ENCODE data around the gene HBS1L.

HBS1L gene

GRCh38 chr6:134948142-134948541 lies 106.5 kb downstream of the HBS1L start:
- DNase-seq = no peak

GRCh38 chr6:134945045-134945444 lies 109.6 kb downstream of the HBS1L start:
- no peak for DNase-seq

- no peak for DNase-seq
These were observed 111.0 kb downstream of the HBS1L start for GRCh38 chr6:134943522-134944111.

GRCh38 chr6:134938896-134939295 lies 115.7 kb downstream of the HBS1L start:
- peak; percentile 80 for DNase-seq

GRCh38 chr6:134937426-134937825 lies 117.2 kb downstream of the HBS1L start:
- DNase-seq = no peak

- no peak for DNase-seq
These were observed 117.7 kb downstream of the HBS1L start for GRCh38 chr6:134936931-134937330.

GRCh38 chr6:134936476-134936875 lies 118.1 kb downstream of the HBS1L start:
- DNase-seq = no peak

GRCh38 chr6:134934793-134935485 lies 119.7 kb downstream of the HBS1L start:
- no peak for DNase-seq

GRCh38 chr6:134932535-134933470 lies 121.8 kb downstream of the HBS1L start:
- no peak for DNase-seq

GRCh38 chr6:134932098-134932497 lies 122.5 kb downstream of the HBS1L start:
- no peak for DNase-seq

GRCh38 chr6:134930463-134930862 lies 124.2 kb downstream of the HBS1L start:
- no peak for DNase-seq

- DNase-seq = no peak
These were observed 126.3 kb downstream of the HBS1L start for GRCh38 chr6:134928151-134928900.

GRCh38 chr6:134925800-134926199 lies 128.8 kb downstream of the HBS1L start:
- no peak for DNase-seq

GRCh38 chr6:134921721-134922261 lies 132.8 kb downstream of the HBS1L start:
- DNase-seq = no peak

GRCh38 chr6:134921276-134921675 lies 133.3 kb downstream of the HBS1L start:
- no peak for DNase-seq

GRCh38 chr6:134920422-134920821 lies 134.2 kb downstream of the HBS1L start:
- DNase-seq = no peak

GRCh38 chr6:134918418-134918961 lies 136.1 kb downstream of the HBS1L start:
- no peak for DNase-seq

GRCh38 chr6:134911547-134911946 lies 143.1 kb downstream of the HBS1L start:
- DNase-seq = no peak

- DNase-seq = no peak
These were observed 144.1 kb downstream of the HBS1L start for GRCh38 chr6:134910593-134910935.

Measured in activated naive CD4-positive, alpha-beta T cell treated with anti-CD3 and anti-CD28 coated beads, Interleukin-2, amount 50 U/mL, for 16 hours (primary cell).